Pancreas (tissue), 10 donors: Measurements from ENCODE around the gene LRRC63. TPM values are rescaled to one million over a fixed set of nuclear protein-coding genes. Genes with fewer than 3 reads are reported as not detected.
A peak's percentile ranks its signal among the peaks of the same experiment; 100 is the strongest.

Experiments
- ATAC-seq, 4 donors: fragments of 200-7000 bp; cut with Tn5 transposase; one replicate each; pipeline versions ENCODE4 v1.8.0 to v1.9.1; 2020; ENCODE audit warnings: mild to moderate bottlenecking in 4 of 4, moderate library complexity in 4 of 4
- DNase-seq, 6 donors: peaks; one replicate each; pipeline ENCODE4 v3.0.0-alpha.2; 2020
- FAIRE-seq: peaks from 2 replicates; lab custom pipeline; 2012; peaks lifted over from hg19 to GRCh38; lab: Jason Lieb, UNC
- H3K27ac ChIP-seq, 4 donors: fragments of 200-600 bp; sonication (generic); 1 replicate in 3 of 4; 2 replicates in 1 of 4; pipeline versions ENCODE4 v1.5.0 to v1.8.0; 2020
- H3K27me3 ChIP-seq, 4 donors: fragments of 200-600 bp; one replicate each; pipeline ENCODE4 v1.8.0; 2021
- H3K36me3 ChIP-seq, 3 donors: fragments of 200-600 bp; sonication (generic) in 1 of 3; one replicate each; pipeline versions ENCODE4 v1.5.0 to v1.8.0; 2020 to 2021
- H3K4me1 ChIP-seq, 3 donors: fragments of 200-600 bp; one replicate each; pipeline ENCODE4 v1.8.0; 2021
- H3K4me3 ChIP-seq, 4 donors: fragments of 200-600 bp; sonication (generic) in 2 of 4; one replicate each; pipeline versions ENCODE4 v1.5.0 to v1.8.0; 2020 to 2021
- H3K9me3 ChIP-seq, 4 donors: fragments of 200-600 bp; one replicate each; pipeline ENCODE4 v1.8.0; 2021
- WGBS, 2 donors: extraction: QIAGEN DNeasy Blood & Tissue Kit; methylation state at CpG; one replicate each; pipeline ENCODE4 v1.1.7; 2013; 5-methylcytosine and 5-hydroxymethylcytosine counted together
- intact Hi-C, 3 donors: fragments of 100-400 bp; cut with DNase I; formaldehyde crosslinking; loops; one replicate each; pipeline versions ENCODE4 v1.11.1 to v1.14.2; 2022
- polyA plus RNA-seq, 2 donors: library from polyadenylated mRNA; stranded (reverse); fragments of 200-250 nt; gene quantifications; one replicate each; pipeline ENCODE4 v1.2.3, GENCODE V29; 2013
- total RNA-seq, 6 donors: library from RNA; stranded (reverse); fragmentation: NEBNext Ultra II Directional in 4 of 6; extraction: Animal tissue kit (Norgen Biotek cat#: 25700) in 4 of 6; gene quantifications; one replicate each; pipeline versions ENCODE4 v1.2.1 to v1.2.4, GENCODE V29; 2021 to 2023
- TF ChIP-seq, protein P1 (sequence below), 4 donors: fragments of 200-600 bp; sonication (generic) in 3 of 4; IDR thresholded peaks; one replicate each; pipeline versions ENCODE4 v1.5.0 to v1.8.0; 2021; ENCODE audit warnings: antibody characterized with exemption in 4 of 4
- donor health status: healthy with polysubstance abuse.
- donor health status: DM: no; HTN: no; CAD: no; lungs with moderate emphysema.
- donor health status: DM: no; HTN: no; CAD: no.
- donor health status: control.
- donor health status: control.
- donor health status: Bipolar disorder and iron deficiency.
- donor health status: DM: yes; HTN: yes; CAD: no.
- donor health status: DM: no; HTN: no; CAD: no.
- donor health status: DM: no; HTN: no; CAD: no.
- donor health status: DM: yes; HTN: yes; CAD: no.

Gene LRRC63
- total and polyA plus RNA-seq, 8 donors: 0.14 to 0.19 TPM; not detected in 6

DNA sequence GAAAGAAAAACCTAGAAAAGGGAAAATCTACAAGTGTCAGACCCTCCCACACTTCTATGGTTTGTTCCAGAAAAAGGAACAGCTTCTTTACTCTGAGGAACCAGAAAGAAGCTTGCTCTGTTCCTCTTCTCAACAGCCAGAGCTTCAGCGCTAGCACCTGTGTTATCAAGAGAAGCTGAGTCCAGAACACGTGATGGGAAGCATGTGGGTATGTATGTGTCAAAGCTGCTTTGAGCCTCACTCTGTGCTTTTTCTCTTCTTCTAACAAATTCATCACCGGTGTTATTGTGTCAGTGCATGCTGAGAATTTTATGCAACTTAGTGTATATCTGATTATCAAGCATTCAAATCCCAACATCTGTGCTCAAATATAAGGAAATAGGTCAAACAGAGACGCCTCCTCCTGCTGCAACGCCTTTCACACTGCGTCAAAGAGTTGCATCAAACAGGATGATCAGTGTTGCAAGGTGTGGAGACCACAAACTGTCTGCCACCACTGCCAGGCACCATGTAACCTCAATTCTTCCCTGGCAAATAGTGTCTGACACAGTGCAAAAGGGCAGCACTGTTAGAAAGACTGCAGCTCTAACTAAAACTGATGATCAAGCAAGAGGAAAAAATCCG is 83.9 kb downstream of the LRRC63 start:
- Histone ChIP-seq H3K27me3 (no peaks in the 10 kb centered on the region), H3K4me1 (peaks cover 0 to 5% (median 0%) of the 10 kb centered on the region in 3 donors), H3K36me3 (no peaks in the 10 kb centered on the region), H3K9me3 (no peaks in the 10 kb centered on the region), H3K27ac (no peak overlapping the region), H3K4me3 (no peak overlapping the region)
- FAIRE-seq (no peak), ATAC-seq (peak in 3 of 4 donors; percentile 48 to 70 (median 70)), DNase-seq (peak in 1 of 6 donors; percentile 26)
- intact Hi-C loops: no loop called here
- TF ChIP-seq, protein P1, sequence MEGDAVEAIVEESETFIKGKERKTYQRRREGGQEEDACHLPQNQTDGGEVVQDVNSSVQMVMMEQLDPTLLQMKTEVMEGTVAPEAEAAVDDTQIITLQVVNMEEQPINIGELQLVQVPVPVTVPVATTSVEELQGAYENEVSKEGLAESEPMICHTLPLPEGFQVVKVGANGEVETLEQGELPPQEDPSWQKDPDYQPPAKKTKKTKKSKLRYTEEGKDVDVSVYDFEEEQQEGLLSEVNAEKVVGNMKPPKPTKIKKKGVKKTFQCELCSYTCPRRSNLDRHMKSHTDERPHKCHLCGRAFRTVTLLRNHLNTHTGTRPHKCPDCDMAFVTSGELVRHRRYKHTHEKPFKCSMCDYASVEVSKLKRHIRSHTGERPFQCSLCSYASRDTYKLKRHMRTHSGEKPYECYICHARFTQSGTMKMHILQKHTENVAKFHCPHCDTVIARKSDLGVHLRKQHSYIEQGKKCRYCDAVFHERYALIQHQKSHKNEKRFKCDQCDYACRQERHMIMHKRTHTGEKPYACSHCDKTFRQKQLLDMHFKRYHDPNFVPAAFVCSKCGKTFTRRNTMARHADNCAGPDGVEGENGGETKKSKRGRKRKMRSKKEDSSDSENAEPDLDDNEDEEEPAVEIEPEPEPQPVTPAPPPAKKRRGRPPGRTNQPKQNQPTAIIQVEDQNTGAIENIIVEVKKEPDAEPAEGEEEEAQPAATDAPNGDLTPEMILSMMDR (IDR thresholded peaks at IDR 0.05): no peak
- 47 to 58% methylated on average over 7 of the region's 7 CpGs for WGBS, 2 donors

DNA sequence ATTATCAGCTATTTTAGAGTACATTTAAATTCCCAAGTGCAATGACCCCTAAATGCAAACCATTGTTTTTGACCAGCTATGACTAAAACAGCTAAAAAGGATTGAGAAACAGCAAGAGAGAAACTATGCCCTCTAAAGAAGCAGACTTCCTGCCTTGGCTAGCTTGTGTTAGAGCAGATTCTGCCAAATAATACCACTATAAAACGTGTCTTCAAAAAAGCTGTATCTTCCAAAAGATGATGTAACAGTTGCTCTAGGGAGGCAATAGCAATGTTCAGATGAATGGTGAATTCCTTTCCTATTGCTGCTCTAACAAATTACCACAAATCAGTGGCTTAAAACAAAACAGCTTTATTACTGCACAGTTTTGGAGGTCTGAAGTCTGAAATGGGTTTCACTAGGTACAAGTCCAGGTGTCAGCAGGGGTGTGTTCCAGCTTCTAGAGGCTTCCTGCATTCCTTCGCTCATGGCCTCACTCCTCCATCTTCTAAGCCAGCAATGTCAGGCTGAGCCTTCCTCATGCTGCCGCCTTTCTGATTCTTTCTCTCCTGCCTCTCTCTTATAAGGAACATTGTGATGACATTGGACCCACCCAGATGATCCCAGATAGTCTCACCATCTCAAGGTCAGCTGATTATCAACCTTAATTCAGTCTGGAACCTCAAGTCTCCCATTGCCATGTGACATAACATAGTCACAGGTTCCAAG is 84.5 kb downstream of the LRRC63 start:
- TF ChIP-seq, protein P1 (IDR thresholded peaks at IDR 0.05): no peak
- WGBS, 2 donors: 72 to 77% methylated on average over 3 of the region's 3 CpGs
- H3K9me3 ChIP-seq: no peaks in the 10 kb centered on the region
- peak in 3 of 4 donors; percentile 38 to 69 (median 59) for ATAC-seq
- intact Hi-C loops: no loop called here
- H3K27me3 ChIP-seq: no peaks in the 10 kb centered on the region
- peaks cover 0 to 5% (median 0%) of the 10 kb centered on the region in 3 donors for H3K4me1 ChIP-seq
- no peak overlapping the region for H3K27ac ChIP-seq
- no peak overlapping the region for H3K4me3 ChIP-seq
- DNase-seq: no peak
- FAIRE-seq: no peak
- no peaks in the 10 kb centered on the region for H3K36me3 ChIP-seq

DNA sequence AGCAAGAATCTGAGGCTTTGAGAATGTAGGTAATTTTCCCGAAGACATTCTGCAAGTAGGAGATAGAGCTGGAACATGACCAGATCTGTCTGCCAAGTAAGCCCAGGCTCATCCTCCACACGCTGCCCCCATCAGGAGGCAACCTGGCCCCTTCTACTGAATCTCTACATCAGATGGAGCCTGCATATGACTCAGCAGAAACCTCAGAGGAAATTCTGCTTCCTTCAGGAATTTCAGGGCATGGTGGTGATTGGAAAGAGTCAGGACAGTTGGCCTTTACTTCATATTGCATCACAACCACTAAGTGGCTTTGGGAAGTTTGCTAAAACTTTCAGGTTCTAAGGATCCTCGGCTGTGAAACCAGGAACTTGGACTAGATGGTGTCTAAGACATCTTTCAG is 85.2 kb downstream of the LRRC63 start:
- peak in 2 of 4 donors; percentile 40 to 59 for ATAC-seq
- H3K9me3 ChIP-seq: no peaks in the 10 kb centered on the region
- intact Hi-C loops: no loop called here
- no peaks in the 10 kb centered on the region for H3K27me3 ChIP-seq
- peaks cover 0 to 5% (median 0%) of the 10 kb centered on the region in 3 donors for H3K4me1 ChIP-seq
- FAIRE-seq: no peak
- H3K27ac ChIP-seq: no peak overlapping the region
- TF ChIP-seq, protein P1 (IDR thresholded peaks at IDR 0.05): no peak
- DNase-seq: no peak
- WGBS, 2 donors: 57 to 68% methylated on average over 3 of the region's 3 CpGs
- H3K4me3 ChIP-seq: no peak overlapping the region
- H3K36me3 ChIP-seq: no peaks in the 10 kb centered on the region

DNA sequence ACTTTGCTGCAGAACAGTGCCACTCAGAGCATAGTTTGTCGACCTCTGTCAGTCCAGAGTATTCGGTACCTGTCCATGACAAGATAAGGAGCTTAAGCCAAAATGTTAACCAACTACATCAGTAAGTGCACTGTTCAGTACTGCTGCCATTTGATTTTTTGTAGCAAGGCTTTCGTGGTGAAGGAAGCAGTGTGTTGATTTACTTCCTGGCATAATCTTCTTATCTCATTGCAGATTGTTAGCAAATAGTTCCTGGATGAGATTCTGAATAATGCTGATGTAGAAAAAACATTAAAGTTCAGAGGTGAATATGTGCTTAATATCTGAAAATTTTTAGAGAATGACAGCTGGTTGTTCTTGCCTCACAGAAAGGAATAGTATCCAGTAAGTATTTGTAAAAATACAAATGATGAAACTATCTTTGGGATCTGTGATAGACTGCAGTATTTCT is 85.7 kb downstream of the LRRC63 start:
- ATAC-seq (peak in 1 of 4 donors; percentile 34), DNase-seq (no peak), FAIRE-seq (no peak)
- peaks cover 0 to 5% (median 0%) of the 10 kb centered on the region in 3 donors for H3K4me1 ChIP-seq
- no peak overlapping the region for H3K4me3 ChIP-seq
- TF ChIP-seq, protein P1 (IDR thresholded peaks at IDR 0.05): no peak
- no peaks in the 10 kb centered on the region for H3K27me3 ChIP-seq
- H3K36me3 ChIP-seq: no peaks in the 10 kb centered on the region
- intact Hi-C loops: no loop called here
- 36 to 44% methylated on average over 3 of the region's 3 CpGs for WGBS, 2 donors
- H3K9me3 ChIP-seq: no peaks in the 10 kb centered on the region
- no peak overlapping the region for H3K27ac ChIP-seq
